PC-3 (cell line): ENCODE data around the gene MRPL32. TPM values are rescaled to one million over a fixed set of nuclear protein-coding genes. Genes with fewer than 3 reads are reported as not detected.

Source experiments
- ATAC-seq: fragments of 200-7000 bp; cut with Tn5 transposase; 2 replicates; pipeline ENCODE4 v1.9.1; 2020; ENCODE audit warnings: mild to moderate bottlenecking, moderate library complexity
- BruUV-seq: library from RNA; stranded (reverse); fragments of 400-500 nt; replicated peaks from 2 replicates; lab custom pipeline; 2021; lab: Mats Ljungman, UMichigan
- CTCF ChIA-PET: fragments of 300-600 bp; sonication (Branson Sonifier 250); formaldehyde crosslinking; loops from one replicate; lab custom pipeline; 2022; ENCODE audit warnings: antibody characterized with exemption; lab: Charles Lee
- POLR2A ChIA-PET: fragments of 300-600 bp; sonication (Branson Sonifier 250); formaldehyde crosslinking; loops from one replicate; lab custom pipeline; 2022; ENCODE audit warnings: antibody characterized with exemption; ENCODE audit not compliant: unreplicated experiment; lab: Charles Lee
- DNase-seq: peaks from one replicate; pipeline ENCODE4 v3.0.0-alpha.2; 2015
- H2AFZ ChIP-seq: fragments of 300-600 bp; sonication (generic); 2 replicates; pipeline ENCODE4 v1.6.0; 2016; ENCODE audit warnings: antibody characterized with exemption, low read length
- H3F3A ChIP-seq: fragments of 300-600 bp; sonication (generic); one replicate; pipeline ENCODE4 v1.6.0; 2017; ENCODE audit warnings: antibody characterized with exemption, low read length, control low read depth, mild to moderate bottlenecking; ENCODE audit not compliant: unreplicated experiment
- H3K27ac ChIP-seq: fragments of 300-600 bp; sonication (generic); 2 replicates; pipeline ENCODE4 v1.5.1; 2016; ENCODE audit warnings: mild to moderate bottlenecking, low read length
- H3K27me3 ChIP-seq: fragments of 300-600 bp; sonication (generic); 2 replicates; pipeline ENCODE4 v1.6.1; 2016; ENCODE audit warnings: low read length, mixed read lengths
- H3K36me3 ChIP-seq: fragments of 300-600 bp; sonication (generic); 2 replicates; pipeline ENCODE4 v1.6.1; 2016; ENCODE audit warnings: low read depth, mixed run types, low read length, mixed read lengths
- H3K4me1 ChIP-seq: fragments of 300-600 bp; sonication (generic); 2 replicates; pipeline ENCODE4 v1.5.1; 2016; ENCODE audit warnings: low read length; ENCODE audit not compliant: insufficient read depth
- H3K4me2 ChIP-seq: fragments of 300-600 bp; sonication (generic); 2 replicates; pipeline ENCODE4 v1.6.0; 2016; ENCODE audit warnings: low read length
- H3K4me3 ChIP-seq: fragments of 300-600 bp; sonication (generic); 2 replicates; pipeline ENCODE4 v1.5.1; 2016; ENCODE audit warnings: mild to moderate bottlenecking, low read length, mixed read lengths
- H3K79me2 ChIP-seq: fragments of 300-600 bp; sonication (generic); 2 replicates; pipeline ENCODE4 v1.6.1; 2017; ENCODE audit warnings: low read length, mixed read lengths
- H3K9ac ChIP-seq: fragments of 300-600 bp; sonication (generic); 2 replicates; pipeline ENCODE4 v1.6.0; 2016; ENCODE audit warnings: mild to moderate bottlenecking, low read length
- H3K9me2 ChIP-seq: fragments of 300-600 bp; sonication (generic); replicated peaks from 2 replicates; pipeline ENCODE4 v1.6.1; 2016; ENCODE audit warnings: mixed run types, low read length, mixed read lengths
- H3K9me3 ChIP-seq: fragments of 300-600 bp; sonication (generic); 2 replicates; pipeline ENCODE4 v1.6.1; 2016; ENCODE audit warnings: low read length, mixed read lengths
- H4K20me1 ChIP-seq: fragments of 300-600 bp; sonication (generic); 2 replicates; pipeline ENCODE4 v1.6.1; 2016; ENCODE audit warnings: low read length, mixed read lengths
- CTCF ChIP-seq: fragments of 300-600 bp; sonication (generic); conservative IDR thresholded peaks from 2 replicates; pipeline ENCODE4 v1.5.1; 2017; ENCODE audit warnings: antibody characterized with exemption, low read depth, mild to moderate bottlenecking, low read length
- EZH2 ChIP-seq: fragments of 300-600 bp; sonication (generic); IDR thresholded peaks from one replicate; pipeline ENCODE4 v1.6.1; 2017; ENCODE audit warnings: antibody characterized with exemption, mild to moderate bottlenecking, low read length; ENCODE audit not compliant: unreplicated experiment
- EZH2phosphoT487 ChIP-seq: fragments of 300-600 bp; sonication (generic); IDR thresholded peaks from 2 replicates; pipeline ENCODE4 v1.6.1; 2018; ENCODE audit warnings: mild to moderate bottlenecking, antibody characterized with exemption, low read length, borderline replicate concordance
- intact Hi-C: fragments of 100-400 bp; cut with micrococcal nuclease; formaldehyde crosslinking; loops from 2 replicates; pipeline ENCODE4 v1.9.0; 2023
- total RNA-seq: library from RNA; depleted of rRNA; stranded (reverse); fragments of >200 nt; gene quantifications from 2 replicates; pipeline ENCODE4 v1.2.3, GENCODE V29; 2014

MRPL32 gene
- total RNA-seq, 1 experiment from 2014 or later: 104 TPM

GRCh38 chr7:42914009-42914408 lies 18.2 kb upstream of the MRPL32 start:
- ATAC-seq: no peak
- no peaks in the 10 kb centered on the region for H3K27me3 ChIP-seq
- H3K4me3 ChIP-seq: no peak overlapping the region
- no peak overlapping the region for H3K9ac ChIP-seq
- intact Hi-C loops: no loop called here
- CTCF ChIA-PET: no interaction called here
- no peak for DNase-seq
- no peaks in the 10 kb centered on the region for H3F3A ChIP-seq
- no peak overlapping the region for H2AFZ ChIP-seq
- H3K4me1 ChIP-seq: peaks cover 9% of the 10 kb centered on the region
- H3K36me3 ChIP-seq: peaks cover 18% of the 10 kb centered on the region
- no peak overlapping the region for H3K4me2 ChIP-seq
- H3K9me2 ChIP-seq: no peaks in the 10 kb centered on the region
- TF ChIP-seq EZH2phosphoT487: no peak
- no peak for TF ChIP-seq CTCF
- no peak for TF ChIP-seq EZH2
- POLR2A ChIA-PET: no interaction called here
- peaks cover 14% of the 10 kb centered on the region for H3K79me2 ChIP-seq
- no peaks in the 10 kb centered on the region for H3K9me3 ChIP-seq
- no TSS peak for BruUV-seq
- no peak overlapping the region for H3K27ac ChIP-seq
- no peaks in the 10 kb centered on the region for H4K20me1 ChIP-seq

GRCh38 chr7:42914421-42915045 lies 17.6 kb upstream of the MRPL32 start:
- ChIA-PET POLR2A (no interaction called here), CTCF (no interaction called here)
- no TSS peak for BruUV-seq
- H3K27me3 ChIP-seq: no peaks in the 10 kb centered on the region
- H3K36me3 ChIP-seq: peaks cover 23% of the 10 kb centered on the region
- H3K9me2 ChIP-seq: no peaks in the 10 kb centered on the region
- H3F3A ChIP-seq: no peaks in the 10 kb centered on the region
- no peak overlapping the region for H3K4me3 ChIP-seq
- H3K9me3 ChIP-seq: no peaks in the 10 kb centered on the region
- TF ChIP-seq CTCF: no peak
- H3K4me1 ChIP-seq: peaks cover 9% of the 10 kb centered on the region
- no peak overlapping the region for H2AFZ ChIP-seq
- no peak for DNase-seq
- H3K79me2 ChIP-seq: peaks cover 14% of the 10 kb centered on the region
- H3K4me2 ChIP-seq: no peak overlapping the region
- intact Hi-C loops: no loop called here
- H3K9ac ChIP-seq: no peak overlapping the region
- H3K27ac ChIP-seq: no peak overlapping the region
- H4K20me1 ChIP-seq: no peaks in the 10 kb centered on the region
- no peak for ATAC-seq

- H3K27ac ChIP-seq: no peak overlapping the region
- intact Hi-C loops: no loop called here
- ATAC-seq (no peak), DNase-seq (no peak)
- peaks cover 31% of the 10 kb centered on the region for H3K36me3 ChIP-seq
- TF ChIP-seq CTCF (no peak), EZH2phosphoT487 (no peak), EZH2 (no peak)
- ChIA-PET POLR2A (no interaction called here), CTCF (no interaction called here)
- H4K20me1 ChIP-seq: no peaks in the 10 kb centered on the region
- BruUV-seq: no TSS peak
- no peak overlapping the region for H2AFZ ChIP-seq
- no peak overlapping the region for H3K4me2 ChIP-seq
- no peaks in the 10 kb centered on the region for H3F3A ChIP-seq
- H3K4me3 ChIP-seq: no peak overlapping the region
- H3K27me3 ChIP-seq: no peaks in the 10 kb centered on the region
- no peak overlapping the region for H3K9ac ChIP-seq
- peaks cover 11% of the 10 kb centered on the region for H3K79me2 ChIP-seq
- H3K4me1 ChIP-seq: peaks cover 9% of the 10 kb centered on the region
- no peaks in the 10 kb centered on the region for H3K9me3 ChIP-seq
- H3K9me2 ChIP-seq: no peaks in the 10 kb centered on the region
These were observed 16.8 kb upstream of the MRPL32 start for GRCh38 chr7:42915356-42915755.
